Lower leg skin (tissue), 4 donors: Measurements from ENCODE around the gene SLC13A5. TPM values are rescaled to one million over a fixed set of nuclear protein-coding genes. Genes with fewer than 3 reads are reported as not detected.

Experiments
- DNase-seq, 2 donors: peaks; one replicate each; pipeline ENCODE4 v3.0.0-alpha.2; 2019; ENCODE audit warnings: low spot score in 2 of 2
- H3K4me3 ChIP-seq: fragments of 200-600 bp; sonication (generic); 2 replicates; pipeline ENCODE4 v1.5.1; 2017; ENCODE audit warnings: mild to moderate bottlenecking, low read depth; ENCODE audit not compliant: poor library complexity, severe bottlenecking
- CTCF ChIP-seq, 3 donors: fragments of 450-650 bp; IDR thresholded peaks; one replicate each; pipeline ENCODE4 v1.5.1; 2016; ENCODE audit warnings: antibody characterized with exemption in 3 of 3, mild to moderate bottlenecking in 3 of 3, moderate library complexity in 2 of 3
- POLR2A ChIP-seq, 2 donors: fragments of 450-650 bp; IDR thresholded peaks; one replicate each; pipeline ENCODE4 v1.6.1; 2016 to 2017; ENCODE audit warnings: antibody characterized with exemption in 2 of 2, mild to moderate bottlenecking in 1 of 2, moderate library complexity in 1 of 2
- WGBS, 2 donors: methylation state at CpG; one replicate each; pipeline ENCODE4 v1.1.5; 2018; 5-methylcytosine and 5-hydroxymethylcytosine counted together
- intact Hi-C: fragments of 100-400 bp; cut with DNase I; formaldehyde crosslinking; loops from one replicate; pipeline ENCODE4 v1.15.0; 2023; ENCODE audit warnings: low total_unique reads
- total RNA-seq, 4 donors: library from RNA; depleted of rRNA; stranded (reverse); fragments of >200 nt; gene quantifications; one replicate each; pipeline ENCODE4 v1.1.0, GENCODE V29; 2016

SLC13A5 gene
- total RNA-seq, 4 donors from 2014 or later, result not detected

- intact Hi-C loops, result no loop called here
- peak in 1 of 2 donors; percentile 42 for DNase-seq
- TF ChIP-seq POLR2A (IDR thresholded peaks at IDR 0.05) (no peak), CTCF (IDR thresholded peaks at IDR 0.05) (no peak)
- no peak overlapping the region for H3K4me3 ChIP-seq
- 77 to 79% methylated on average over 7 of the region's 7 CpGs for WGBS, 2 donors
Measured at GRCh38 chr17:6714315-6714874, 1.2 kb upstream of the SLC13A5 start.

- 13 to 29% methylated on average over 25 to 27 of the region's 29 CpGs for WGBS, 2 donors
- intact Hi-C loops, result no loop called here
- no peak for TF ChIP-seq POLR2A (IDR thresholded peaks at IDR 0.05)
- no peak for TF ChIP-seq CTCF (IDR thresholded peaks at IDR 0.05)
- H3K4me3 ChIP-seq, result no peak overlapping the region
- peak in 1 of 2 donors; percentile 76 for DNase-seq
Measured at GRCh38 chr17:6713918-6714271, 726 bp upstream of the SLC13A5 start.

GRCh38 chr17:6712854-6713129 lies 377 bp downstream of the SLC13A5 start:
- no peak overlapping the region for H3K4me3 ChIP-seq
- no peak for TF ChIP-seq POLR2A (IDR thresholded peaks at IDR 0.05)
- TF ChIP-seq CTCF (IDR thresholded peaks at IDR 0.05), result no peak
- peak in 1 of 2 donors; percentile 82 for DNase-seq
- intact Hi-C loops, result no loop called here
- 8 to 10% methylated on average over 14 of the region's 14 CpGs for WGBS, 2 donors

GRCh38 chr17:6712058-6712853 lies 913 bp downstream of the SLC13A5 start:
- H3K4me3 ChIP-seq, result no peak overlapping the region
- peak in 1 of 2 donors; percentile 85 for DNase-seq
- WGBS, 2 donors, result 19 to 20% methylated on average over 7 to 11 of the region's 11 CpGs
- intact Hi-C loops, result no loop called here
- TF ChIP-seq CTCF (IDR thresholded peaks at IDR 0.05) (no peak), POLR2A (IDR thresholded peaks at IDR 0.05) (no peak)

- WGBS, 2 donors, result 51 to 71% methylated on average over 2 of the region's 2 CpGs
Measured at GRCh38 chr17:6711681-6712057, 1.5 kb downstream of the SLC13A5 start.

More at GRCh38 chr17:6711681-6712057, 1.5 kb downstream of the SLC13A5 start:
- no peak overlapping the region for H3K4me3 ChIP-seq
- DNase-seq, result peak in 1 of 2 donors; percentile 56
- TF ChIP-seq CTCF (IDR thresholded peaks at IDR 0.05) (no peak), POLR2A (IDR thresholded peaks at IDR 0.05) (no peak)
- intact Hi-C loops, result no loop called here
